Activated naive CD8-positive, alpha-beta T cell (primary cell): ENCODE data around the gene PC.
"Not testable (repeated sequence)": the region's sequence is repeated elsewhere in the genome, so short reads cannot be mapped to it uniquely, and the experiment has no call there.

Experiments
- H3K27ac Mint-ChIP-seq: one replicate; pipeline ENCODE4 v1.8.0; 2021; ENCODE audit warnings: mixed read lengths
- H3K27me3 Mint-ChIP-seq: one replicate; pipeline ENCODE4 v1.8.0; 2021; ENCODE audit warnings: mixed read lengths
- H3K36me3 Mint-ChIP-seq: one replicate; pipeline ENCODE4 v1.8.0; 2021; ENCODE audit warnings: mixed read lengths
- H3K4me1 Mint-ChIP-seq: one replicate; pipeline ENCODE4 v1.8.0; 2021; ENCODE audit warnings: low read depth, mixed read lengths
- H3K4me3 Mint-ChIP-seq: one replicate; pipeline ENCODE4 v1.8.0; 2021; ENCODE audit warnings: mild to moderate bottlenecking, mixed read lengths
- H3K9me3 Mint-ChIP-seq: one replicate; pipeline ENCODE4 v1.8.0; 2021; ENCODE audit warnings: low read depth, mixed read lengths

The PC gene

GRCh38 chr11:66799815-66800214, 158.4 kb downstream of the PC start:
- H3K36me3 Mint-ChIP-seq, H3K9me3 Mint-ChIP-seq, H3K27me3 Mint-ChIP-seq, H3K27ac Mint-ChIP-seq, H3K4me1 Mint-ChIP-seq, H3K4me3 Mint-ChIP-seq: not testable (repeated sequence)
